Activated gamma-delta T cell treated with Interleukin-2 at 50 U/mL for 16 hours (primary cell): ENCODE data around the gene MUC2.

Source experiments
- DNase-seq: peaks from one replicate; pipeline ENCODE4 v3.0.0-alpha.2; 2020

Gene MUC2

DNA sequence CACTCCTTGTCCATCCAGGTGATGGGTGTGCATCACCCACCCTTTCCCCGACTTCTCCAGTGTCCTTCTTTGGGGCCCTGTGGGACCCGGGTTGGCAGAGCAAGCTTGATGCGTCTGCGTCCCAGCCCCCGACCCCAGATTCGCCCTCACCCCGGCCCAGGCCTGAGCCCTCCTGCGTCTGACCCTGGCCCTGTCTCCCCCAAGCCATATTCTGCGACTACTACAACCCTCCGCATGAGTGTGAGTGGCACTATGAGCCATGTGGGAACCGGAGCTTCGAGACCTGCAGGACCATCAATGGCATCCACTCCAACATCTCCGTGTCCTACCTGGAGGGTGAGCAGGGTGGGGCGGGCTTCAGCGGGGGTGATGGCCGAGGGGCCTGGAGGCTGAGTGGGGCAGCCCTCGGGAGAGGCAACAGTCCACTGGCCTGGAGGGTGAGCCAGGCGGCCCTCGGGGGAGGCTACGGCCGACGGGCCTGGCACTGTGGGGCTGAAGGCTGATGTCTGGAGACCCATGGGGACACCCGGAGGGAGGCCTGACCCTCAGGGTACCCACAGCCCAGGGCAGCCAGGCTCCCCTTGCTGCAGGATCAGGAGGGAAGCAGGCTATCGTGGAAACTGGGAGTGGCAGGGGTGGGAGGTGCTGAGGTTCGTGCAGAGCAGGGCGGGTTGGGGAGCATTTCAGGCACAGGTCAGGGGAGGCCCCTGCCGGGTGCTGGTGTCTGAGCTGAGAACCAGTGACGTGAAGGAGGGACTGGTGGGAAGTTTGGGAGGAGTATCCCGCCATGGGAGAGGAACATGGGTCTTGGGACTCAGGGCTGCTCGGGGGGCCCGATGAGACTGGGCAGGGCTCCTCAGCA lies 15.3 kb downstream of the MUC2 start:
- no peak for DNase-seq

DNA sequence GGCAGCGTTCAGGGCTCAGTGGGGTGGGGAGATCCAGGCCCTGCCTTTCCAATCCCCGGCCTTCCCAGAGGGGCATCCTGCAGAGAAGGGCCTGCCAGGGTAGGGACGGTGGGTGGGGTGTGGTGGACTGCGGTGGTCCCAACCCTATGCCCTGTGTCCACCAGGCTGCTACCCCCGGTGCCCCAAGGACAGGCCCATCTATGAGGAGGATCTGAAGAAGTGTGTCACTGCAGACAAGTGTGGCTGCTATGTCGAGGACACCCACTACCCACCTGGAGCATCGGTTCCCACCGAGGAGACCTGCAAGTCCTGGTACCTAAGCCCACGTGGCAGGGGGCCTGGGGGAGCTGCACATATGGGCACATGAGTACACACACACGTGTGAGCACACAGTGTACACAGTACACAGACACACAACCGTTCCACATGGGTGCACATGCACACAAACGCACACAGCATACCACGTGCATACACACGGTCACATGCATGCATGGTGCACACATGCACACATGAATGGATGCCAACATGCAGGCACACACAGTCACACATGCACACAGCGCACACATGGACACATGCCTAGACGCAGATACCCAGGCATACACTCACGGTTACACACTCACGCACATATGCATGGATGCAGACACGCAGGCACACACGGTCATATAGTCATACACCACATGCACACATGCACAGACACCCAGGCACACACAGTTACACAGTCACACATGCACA lies 16.1 kb downstream of the MUC2 start:
- DNase-seq = no peak

DNA sequence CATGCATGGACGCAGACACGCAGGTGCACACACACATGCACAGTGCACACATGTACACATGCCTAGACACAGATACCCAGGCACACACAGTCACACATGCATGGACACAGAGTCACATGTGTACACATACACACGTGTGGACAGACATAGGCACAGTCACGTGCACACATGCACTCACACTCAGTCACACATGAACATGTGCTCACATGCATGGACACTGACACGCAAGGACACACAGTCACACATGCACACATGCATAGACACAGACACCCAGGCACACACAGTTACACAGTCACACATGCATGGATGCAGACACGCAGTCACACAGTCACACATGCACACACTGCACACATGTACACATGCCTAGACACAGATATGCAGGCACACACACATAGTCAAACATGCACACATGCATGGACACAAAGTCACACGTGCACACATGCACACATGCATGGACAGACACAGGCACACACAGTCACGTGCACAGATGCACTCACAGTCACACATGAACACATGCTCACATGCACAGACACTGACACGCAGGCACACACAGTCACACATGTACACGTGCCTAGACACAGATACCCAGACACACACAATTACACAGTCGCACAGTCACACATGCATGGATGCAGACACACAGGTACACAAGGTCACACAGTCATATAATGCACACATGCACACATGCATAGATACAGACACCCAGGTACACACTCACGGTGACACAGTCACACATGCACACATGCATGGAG lies 16.8 kb downstream of the MUC2 start:
- DNase-seq = no peak

DNA sequence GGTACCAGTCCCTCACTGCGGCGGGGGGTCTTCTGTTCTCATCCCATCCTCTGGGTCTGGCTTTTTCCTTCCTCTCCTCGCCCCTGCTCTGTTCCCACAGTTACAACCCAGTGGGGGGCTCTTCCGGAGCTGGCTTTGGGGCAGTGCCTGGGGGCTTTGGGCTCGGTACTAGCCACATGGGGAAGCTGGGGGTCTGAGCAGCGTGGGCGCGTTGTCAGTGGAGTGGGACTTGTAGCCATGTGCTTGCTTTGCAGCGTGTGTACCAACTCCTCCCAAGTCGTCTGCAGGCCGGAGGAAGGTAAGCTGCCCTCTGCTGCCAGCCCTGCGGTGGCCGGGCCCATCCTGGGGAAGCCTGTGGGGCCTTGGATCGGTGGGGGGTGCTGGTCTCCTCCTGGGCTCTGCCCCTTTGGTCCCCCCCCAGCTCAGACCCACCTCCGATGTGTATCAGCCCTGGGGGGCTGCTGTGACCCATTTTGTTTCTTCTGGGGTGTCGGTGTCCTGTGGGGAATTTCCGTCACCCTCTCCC lies 17.5 kb downstream of the MUC2 start:
- no peak for DNase-seq

DNA sequence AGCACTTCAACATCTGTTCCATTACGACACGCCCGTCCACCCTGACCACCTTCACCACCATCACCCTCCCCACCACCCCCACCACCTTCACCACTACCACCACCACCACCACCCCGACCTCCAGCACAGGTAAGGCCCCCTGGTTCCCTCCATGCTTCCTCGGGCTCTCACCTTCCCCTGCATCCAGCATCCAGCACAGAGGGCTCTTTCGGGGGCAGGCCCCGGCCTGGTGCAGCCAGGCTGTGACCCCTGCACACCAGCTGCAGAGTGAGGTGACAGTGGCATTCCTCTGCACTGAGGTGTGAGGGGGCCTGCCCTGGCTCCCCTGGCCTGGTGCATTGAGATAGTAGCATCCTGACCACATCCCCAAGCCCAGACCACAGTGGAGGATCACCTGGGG lies 18.2 kb downstream of the MUC2 start:
- DNase-seq = no peak

DNA sequence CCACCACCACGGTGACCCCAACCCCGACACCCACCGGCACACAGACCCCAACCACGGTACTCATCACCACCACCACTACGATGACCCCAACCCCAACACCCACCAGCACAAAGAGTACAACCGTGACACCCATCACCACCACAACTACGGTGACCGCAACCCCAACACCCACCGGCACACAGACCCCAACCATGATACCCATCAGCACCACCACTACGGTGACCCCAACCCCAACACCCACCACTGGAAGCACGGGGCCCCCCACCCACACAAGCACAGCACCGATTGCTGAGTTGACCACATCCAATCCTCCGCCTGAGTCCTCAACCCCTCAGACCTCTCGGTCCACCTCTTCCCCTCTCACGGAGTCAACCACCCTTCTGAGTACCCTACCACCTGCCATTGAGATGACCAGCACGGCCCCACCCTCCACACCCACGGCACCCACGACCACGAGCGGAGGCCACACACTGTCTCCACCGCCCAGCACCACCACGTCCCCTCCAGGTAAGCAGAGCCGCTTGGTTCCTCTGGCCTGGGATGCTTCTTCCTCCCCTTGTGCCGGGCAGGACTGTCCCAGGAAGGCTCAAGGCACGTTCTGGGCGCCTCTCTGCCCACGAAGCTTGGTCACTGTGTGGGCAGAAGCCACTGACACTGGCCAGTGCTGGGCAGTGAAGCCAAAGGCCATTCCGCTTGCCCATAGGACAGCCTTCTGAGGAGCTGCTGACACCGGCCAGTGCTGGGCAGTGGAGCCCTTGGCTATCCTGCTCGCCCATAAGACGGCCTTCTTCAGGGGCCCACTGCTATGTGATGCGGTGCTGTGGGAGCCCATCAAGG lies 25.1 kb downstream of the MUC2 start:
- DNase-seq = no peak

DNA sequence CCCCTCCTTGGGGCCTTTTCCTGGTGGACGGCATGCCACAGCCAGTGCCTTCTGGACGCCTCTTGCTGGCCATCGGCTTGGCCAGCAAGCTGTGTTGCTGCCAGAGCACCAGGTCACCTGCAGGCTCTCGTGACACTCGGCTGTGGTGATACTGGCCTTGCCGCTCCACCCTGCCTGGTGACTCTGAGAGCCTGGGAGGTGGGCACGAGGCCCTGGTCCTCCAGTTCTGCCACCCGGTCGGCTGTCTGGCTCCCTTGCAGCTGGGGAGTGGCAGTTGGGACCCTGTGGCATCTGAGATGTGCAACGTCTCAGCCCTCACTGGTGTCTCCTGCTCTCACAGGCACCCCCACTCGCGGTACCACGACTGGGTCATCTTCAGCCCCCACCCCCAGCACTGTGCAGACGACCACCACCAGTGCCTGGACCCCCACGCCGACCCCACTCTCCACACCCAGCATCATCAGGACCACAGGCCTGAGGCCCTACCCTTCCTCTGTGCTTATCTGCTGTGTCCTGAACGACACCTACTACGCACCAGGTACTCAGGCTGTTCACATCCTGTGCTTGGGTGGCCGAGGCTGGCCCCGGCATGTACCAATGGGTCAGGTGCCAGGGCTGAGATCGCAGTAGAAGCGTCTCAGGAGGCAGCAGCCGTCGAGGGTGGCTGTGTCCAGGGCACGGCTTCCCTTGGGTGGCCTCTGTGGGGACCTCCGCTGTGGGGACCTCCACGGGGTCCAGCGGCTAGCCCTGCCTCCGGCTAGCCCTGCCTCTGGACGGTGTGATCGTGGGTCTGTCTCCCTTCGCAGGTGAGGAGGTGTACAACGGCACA lies 26.0 kb downstream of the MUC2 start:
- DNase-seq = no peak

DNA sequence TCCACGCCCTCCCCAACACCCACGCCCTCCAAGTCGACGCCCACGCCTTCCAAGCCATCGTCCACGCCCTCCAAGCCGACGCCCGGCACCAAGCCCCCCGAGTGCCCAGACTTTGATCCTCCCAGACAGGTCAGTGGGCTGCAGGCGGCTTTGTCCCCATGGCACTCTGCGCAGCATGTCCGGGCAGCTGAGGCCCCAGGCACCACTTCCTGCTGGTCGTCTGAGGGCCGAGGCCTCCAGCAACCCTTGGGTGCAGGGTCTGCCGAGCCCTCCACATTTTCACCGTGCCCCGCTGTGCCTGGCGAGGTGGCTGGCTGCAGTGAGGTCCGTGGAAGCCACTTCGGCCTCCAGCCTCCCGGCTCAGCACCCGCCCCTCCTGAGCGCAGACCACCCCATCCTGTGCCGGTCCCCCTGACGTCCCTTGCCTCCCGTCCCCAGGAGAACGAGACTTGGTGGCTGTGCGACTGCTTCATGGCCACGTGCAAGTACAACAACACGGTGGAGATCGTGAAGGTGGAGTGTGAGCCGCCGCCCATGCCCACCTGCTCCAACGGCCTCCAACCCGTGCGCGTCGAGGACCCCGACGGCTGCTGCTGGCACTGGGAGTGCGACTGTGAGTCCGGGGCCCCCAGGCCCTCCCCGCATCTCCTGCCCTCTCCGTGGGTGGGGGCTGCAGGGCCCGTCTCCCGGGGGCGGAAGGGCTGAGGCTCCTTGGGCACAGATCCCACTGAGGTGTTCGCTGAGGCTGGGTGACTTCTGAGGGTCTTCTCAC lies 26.8 kb downstream of the MUC2 start:
- DNase-seq = no peak

DNA sequence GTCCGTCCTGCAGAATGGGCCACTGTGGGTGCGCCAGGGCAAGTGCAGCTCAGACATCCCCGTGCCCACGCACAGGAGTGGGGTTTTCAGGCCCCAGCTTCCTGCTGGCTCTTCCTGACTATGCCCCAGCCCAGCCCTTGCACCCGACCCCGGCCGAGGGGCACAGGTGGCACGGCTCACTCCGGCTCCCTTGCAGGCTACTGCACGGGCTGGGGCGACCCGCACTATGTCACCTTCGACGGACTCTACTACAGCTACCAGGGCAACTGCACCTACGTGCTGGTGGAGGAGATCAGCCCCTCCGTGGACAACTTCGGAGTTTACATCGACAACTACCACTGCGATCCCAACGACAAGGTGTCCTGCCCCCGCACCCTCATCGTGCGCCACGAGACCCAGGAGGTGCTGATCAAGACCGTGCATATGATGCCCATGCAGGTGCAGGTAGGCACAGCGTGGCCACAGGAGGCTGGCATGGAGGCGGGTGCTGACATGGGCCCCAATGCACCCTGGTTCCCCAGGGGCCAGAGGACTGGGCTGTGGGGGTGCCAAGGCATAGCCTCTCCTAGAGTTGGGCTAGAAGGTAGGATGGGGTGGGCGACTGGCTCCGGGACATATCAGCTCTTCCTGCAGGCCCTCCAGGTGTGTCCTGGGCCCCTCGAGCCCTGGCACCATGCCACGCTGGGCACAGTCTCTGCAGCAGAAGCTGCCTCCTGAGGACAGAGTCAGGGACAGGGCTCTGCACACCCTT lies 27.7 kb downstream of the MUC2 start:
- no peak for DNase-seq

DNA sequence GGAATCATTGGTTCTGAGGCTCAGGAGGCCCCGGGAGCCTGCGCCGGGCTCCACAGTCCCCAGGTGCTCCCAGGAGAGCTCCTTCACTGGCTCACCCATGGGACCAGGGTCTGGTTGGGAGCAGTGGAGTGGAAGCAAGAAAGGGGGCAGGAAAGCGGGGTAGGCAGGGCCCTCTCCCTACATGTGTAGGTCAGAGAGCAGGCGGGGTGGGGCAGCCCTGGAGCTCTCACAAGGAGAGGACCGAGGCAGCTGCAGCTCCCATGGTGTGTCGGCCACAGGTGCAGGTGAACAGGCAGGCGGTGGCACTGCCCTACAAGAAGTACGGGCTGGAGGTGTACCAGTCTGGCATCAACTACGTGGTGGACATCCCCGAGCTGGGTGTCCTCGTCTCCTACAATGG lies 28.3 kb downstream of the MUC2 start:
- no peak for DNase-seq

DNA sequence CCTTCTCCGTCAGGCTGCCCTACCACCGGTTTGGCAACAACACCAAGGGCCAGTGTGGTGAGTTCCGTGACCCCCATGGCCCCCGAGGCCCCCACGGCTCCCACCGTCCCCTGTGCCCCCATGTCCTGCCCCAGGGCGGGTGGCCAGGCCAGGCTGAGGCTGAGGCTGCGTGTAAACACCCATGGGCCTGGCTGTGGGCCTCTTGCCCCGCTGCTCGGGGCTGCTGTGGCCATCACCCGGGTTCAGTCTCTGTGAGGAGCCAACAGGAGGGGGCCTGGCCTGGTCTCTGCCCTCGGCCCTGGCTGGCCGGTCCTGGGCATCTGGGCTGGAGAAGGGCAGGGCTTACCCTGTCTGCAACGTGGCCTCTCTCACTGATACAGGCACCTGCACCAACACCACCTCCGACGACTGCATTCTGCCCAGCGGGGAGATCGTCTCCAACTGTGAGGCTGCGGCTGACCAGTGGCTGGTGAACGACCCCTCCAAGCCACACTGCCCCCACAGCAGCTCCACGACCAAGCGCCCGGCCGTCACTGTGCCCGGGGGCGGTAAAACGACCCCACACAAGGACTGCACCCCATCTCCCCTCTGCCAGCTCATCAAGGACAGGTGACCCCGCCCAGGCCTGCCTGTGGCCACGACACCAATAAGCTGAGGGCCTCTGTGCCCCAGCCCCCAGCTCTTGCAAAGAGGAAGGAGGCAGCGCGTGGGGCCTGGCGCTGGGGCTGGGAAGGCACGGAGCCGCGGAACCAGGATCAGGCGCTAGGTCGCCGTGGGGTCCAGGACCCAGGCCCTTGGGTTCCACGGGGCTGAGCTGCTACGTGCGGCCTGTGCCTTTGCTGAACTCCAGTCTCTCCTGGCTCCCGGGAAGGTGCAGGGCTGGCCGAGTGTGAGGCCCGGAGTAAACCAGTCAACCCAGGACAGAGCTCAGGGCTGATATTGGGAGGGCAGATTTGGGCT lies 29.0 kb downstream of the MUC2 start:
- no peak for DNase-seq

DNA sequence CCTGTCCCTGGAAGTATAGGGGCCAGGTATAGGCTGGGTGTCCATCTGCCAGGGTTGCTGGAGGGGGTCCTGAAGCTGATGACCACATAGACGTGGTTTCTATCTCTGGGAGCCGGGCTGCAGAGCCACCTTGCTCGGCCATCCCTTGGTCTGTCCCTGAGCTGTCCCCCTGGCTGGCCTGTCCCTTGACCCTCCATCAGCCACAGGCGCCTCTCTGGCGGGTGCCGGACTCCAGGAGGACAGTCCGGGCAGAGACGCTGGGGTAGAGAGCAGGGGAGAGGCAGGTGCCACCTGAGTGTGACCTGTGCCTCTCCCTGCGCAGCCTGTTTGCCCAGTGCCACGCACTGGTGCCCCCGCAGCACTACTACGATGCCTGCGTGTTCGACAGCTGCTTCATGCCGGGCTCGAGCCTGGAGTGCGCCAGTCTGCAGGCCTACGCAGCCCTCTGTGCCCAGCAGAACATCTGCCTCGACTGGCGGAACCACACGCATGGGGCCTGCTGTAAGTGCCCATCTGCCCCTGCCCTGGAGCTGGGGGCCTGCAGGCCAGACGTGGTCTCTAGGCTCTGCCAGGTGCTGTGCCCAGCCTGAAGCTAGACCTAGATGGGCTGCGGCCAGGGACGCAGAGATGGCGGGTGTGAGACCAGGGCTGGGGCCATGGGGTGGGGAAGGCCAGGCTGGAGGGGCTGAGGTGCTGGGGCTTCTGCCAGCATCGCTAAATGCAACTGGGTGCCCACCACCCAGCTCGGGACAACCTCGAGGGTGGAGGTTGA lies 29.9 kb downstream of the MUC2 start:
- DNase-seq = no peak

DNA sequence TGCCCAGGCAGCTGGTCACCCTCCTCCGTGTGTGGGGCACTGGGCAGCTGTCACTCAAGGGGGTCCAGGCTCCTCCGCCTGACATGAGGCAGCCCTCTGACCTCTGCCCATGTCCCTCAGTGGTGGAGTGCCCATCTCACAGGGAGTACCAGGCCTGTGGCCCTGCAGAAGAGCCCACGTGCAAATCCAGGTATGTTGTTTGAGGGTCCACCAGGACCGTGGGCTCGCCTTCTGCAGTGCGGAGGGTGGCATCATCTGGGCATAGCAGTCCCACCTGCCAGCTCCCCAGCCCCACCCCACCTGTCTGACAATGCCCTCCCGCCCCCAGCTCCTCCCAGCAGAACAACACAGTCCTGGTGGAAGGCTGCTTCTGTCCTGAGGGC lies 30.5 kb downstream of the MUC2 start:
- DNase-seq = no peak

DNA sequence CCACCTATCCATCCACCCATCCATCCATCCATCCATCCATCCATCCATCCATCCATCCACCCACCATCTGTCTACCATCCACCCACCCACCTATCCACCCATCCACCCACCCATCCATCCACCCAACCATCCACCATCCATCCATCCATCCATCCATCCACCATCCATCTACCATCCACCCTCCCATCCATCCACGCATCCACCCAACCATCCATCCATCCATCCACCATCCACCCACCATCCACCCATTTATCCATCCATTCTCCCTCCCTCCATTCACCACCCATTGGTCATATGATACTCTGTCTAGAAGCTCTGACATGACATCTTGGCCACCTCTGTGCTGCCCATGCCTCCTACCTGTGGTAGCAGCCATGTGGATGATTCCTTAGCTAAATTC lies 31.7 kb downstream of the MUC2 start:
- no peak for DNase-seq

DNA sequence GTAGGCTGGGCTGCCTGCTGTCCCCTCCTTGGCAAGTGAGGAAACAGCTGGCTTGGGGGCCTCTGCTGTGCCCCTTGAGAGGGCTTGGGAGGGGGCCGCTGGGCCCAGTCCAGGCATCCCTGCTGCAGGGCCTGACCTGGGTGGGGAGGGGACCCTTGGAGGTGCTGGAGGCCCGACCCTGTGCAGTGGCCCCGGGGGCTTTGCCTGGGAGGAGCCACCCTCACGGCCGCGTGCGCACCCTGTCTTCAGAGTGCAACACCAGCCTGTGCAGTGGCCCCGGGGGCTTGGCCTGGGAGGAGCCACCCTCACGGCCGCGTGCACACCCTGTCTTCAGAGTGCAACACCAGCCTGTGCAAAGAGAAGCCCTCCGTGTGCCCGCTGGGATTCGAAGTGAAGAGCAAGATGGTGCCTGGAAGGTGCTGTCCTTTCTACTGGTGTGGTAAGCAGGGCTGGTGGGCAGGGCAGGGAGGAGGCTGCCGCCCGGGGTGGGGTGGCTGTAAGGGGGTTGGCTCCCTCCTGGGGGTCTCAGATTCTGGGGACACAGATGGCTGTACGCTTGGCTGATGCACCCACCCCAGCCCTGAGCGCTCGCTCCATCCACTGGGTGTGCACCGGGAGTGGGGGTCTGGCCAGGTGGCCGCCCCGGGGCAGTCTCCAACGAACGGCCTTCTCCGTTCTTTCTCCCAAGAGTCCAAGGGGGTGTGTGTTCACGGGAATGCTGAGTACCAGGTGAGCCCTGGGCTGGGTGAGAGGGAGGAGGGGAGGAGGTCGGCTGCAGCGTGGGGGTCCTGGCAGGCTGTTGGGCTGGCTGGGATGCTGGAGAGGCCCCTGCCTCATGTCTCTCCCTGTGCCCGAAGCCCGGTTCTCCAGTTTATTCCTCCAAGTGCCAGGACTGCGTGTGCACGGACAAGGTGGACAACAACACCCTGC lies 32.9 kb downstream of the MUC2 start:
- no peak for DNase-seq

DNA sequence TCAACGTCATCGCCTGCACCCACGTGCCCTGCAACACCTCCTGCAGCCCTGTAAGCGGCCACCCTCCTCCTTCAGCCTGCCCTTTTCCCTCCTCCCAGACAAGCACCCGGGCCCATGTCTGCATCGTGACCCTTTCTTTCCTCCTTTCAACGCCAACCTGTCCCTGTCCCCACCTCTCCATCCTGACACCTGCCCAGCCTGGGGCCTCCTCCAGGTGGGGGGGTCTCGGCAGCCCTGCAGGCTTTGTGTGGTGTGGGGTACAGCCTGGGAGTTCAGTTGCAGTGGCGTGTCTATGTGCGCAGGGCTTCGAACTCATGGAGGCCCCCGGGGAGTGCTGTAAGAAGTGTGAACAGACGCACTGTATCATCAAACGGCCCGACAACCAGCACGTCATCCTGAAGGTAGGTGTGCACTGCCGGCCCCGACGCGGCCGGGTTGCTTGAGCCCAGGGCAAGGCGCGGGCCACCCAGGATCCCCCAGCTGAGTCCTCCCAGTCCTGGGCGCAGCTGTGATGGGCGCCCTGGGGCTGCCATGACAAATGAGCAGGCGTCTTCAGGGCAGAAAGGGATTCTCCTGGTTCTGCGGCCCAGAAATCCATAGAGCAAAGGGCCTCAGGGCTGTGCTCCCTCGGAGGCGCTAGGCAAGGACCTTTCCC lies 33.7 kb downstream of the MUC2 start:
- DNase-seq = no peak
